Astrocyte of the spinal cord (primary cell): ENCODE results near the gene BMAL1.
"Not testable (repeated sequence)": the region's sequence is repeated elsewhere in the genome, so short reads cannot be mapped to it uniquely, and the experiment has no call there.

Source experiments
- DNase-seq: peaks from one replicate; pipeline ENCODE4 v3.0.0; 2011; ENCODE audit warnings: low read depth, low spot score
- H3K4me3 ChIP-seq: 2 replicates; pipeline ENCODE4 v1.5.1; 2011; ENCODE audit warnings: low read depth, mild to moderate bottlenecking, low read length, moderate library complexity
- in situ Hi-C: cut with HindIII; loops from 2 replicates; pipeline ENCODE4 v1.10.0; 2017; ENCODE audit warnings: low sequenced_read_pairs
- TF ChIP-seq, protein P1 (sequence below): IDR thresholded peaks from 2 replicates; pipeline ENCODE4 v1.5.1; 2012; ENCODE audit warnings: low read depth, mild to moderate bottlenecking, low read length, inconsistent platforms

The BMAL1 gene

DNA sequence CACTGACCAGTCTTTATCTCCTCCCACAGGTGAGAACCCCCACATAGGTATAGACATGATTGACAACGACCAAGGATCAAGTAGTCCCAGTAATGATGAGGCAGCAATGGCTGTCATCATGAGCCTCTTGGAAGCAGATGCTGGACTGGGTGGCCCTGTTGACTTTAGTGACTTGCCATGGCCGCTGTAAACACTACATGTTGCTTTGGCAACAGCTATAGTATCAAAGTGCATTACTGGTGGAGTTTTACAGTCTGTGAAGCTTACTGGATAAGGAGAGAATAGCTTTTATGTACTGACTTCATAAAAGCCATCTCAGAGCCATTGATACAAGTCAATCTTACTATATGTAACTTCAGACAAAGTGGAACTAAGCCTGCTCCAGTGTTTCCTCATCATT is 109.0 kb downstream of the BMAL1 start:
- in situ Hi-C loops = no loop called here
- DNase-seq = no peak
- no peak overlapping the region for H3K4me3 ChIP-seq
- TF ChIP-seq, protein P1, sequence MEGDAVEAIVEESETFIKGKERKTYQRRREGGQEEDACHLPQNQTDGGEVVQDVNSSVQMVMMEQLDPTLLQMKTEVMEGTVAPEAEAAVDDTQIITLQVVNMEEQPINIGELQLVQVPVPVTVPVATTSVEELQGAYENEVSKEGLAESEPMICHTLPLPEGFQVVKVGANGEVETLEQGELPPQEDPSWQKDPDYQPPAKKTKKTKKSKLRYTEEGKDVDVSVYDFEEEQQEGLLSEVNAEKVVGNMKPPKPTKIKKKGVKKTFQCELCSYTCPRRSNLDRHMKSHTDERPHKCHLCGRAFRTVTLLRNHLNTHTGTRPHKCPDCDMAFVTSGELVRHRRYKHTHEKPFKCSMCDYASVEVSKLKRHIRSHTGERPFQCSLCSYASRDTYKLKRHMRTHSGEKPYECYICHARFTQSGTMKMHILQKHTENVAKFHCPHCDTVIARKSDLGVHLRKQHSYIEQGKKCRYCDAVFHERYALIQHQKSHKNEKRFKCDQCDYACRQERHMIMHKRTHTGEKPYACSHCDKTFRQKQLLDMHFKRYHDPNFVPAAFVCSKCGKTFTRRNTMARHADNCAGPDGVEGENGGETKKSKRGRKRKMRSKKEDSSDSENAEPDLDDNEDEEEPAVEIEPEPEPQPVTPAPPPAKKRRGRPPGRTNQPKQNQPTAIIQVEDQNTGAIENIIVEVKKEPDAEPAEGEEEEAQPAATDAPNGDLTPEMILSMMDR = no peak

- TF ChIP-seq, protein P1 = no peak
- in situ Hi-C loops = no loop called here
Observed at GRCh38 chr11:13388741-13389140, 111.2 kb downstream of the BMAL1 start.

DNA sequence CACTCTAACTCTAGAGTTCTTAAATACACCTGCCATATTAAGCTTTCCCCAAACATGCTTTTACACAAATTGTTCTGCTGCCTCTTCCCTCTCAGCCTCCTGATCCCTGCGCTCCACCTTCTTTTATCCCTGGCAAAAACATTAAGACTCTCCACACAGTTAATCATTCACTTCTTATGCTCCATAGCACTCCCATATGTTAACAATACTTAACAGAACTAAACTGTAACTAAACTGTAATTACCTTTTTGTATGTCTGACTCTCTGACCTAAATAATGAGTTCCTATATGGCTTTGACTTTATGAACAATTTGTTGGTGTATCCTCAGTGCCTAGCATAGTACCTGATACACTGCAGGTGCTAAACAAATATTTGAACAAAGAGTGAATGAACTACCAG is 113.6 kb downstream of the BMAL1 start:
- TF ChIP-seq, protein P1 = no peak
- in situ Hi-C loops = no loop called here
- DNase-seq = no peak
- no peak overlapping the region for H3K4me3 ChIP-seq

More at GRCh38 chr11:13388741-13389140, 111.2 kb downstream of the BMAL1 start:
- no peak overlapping the region for H3K4me3 ChIP-seq
- DNase-seq = no peak

DNA sequence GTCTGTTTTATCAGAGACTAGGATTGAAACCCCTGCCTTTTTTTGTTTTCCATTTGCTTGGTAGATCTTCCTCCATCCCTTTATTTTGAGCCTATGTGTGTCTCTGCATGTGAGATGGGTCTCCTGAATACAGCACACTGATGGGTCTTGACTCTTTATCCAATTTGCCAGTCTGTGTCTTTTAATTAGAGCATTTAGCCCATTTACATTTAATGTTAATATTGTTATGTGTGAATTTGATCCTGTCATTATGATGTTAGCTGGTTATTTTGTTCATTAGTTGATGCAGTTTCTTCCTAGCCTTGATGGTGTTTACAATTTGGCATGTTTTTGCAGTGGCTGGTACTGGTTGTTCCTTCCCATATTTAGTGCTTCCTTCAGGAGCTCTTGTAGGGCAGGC is 120.7 kb downstream of the BMAL1 start:
- H3K4me3 ChIP-seq, DNase-seq, in situ Hi-C loops: not testable (repeated sequence)

DNA sequence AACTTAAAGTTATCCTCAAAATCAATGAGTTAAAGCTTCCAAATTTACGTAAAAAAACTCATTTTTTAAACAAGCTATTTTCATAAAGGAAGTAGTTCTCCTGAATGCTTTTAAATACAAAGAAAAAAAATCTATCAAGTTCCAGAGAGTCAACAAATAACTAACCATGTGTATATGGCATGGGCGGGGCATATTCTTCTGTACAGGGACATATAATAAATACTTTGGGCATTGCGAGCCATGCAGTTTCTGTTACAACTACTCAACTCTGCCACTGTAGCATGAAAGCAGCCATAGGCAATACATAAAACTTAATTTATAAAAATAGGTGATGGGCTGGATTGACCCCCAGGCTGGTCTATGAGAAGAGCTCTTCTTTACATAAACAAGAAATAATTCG is 127.6 kb downstream of the BMAL1 start:
- no peak for DNase-seq
- TF ChIP-seq, protein P1 = no peak
- H3K4me3 ChIP-seq = no peak overlapping the region
- in situ Hi-C loops = no loop called here

DNA sequence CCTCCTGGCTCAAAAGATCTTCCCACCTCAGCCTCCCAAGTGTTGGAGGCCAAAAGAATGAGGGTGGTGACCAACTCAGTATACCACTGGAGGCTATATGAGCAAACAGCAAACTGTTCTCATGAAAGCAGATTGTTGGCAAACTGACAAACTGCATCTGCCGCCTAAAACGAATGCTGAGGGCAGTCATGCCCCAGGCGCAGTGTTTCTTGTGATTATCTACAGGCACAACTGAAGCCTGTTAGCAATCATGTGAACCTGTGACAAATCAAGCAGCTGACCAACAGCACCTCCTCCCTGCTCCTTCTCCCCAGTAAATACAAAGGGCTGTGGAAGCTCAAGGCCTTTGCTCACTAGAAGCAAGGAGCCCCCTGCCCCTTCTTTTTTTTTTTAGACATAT is 137.6 kb downstream of the BMAL1 start:
- DNase-seq = no peak
- H3K4me3 ChIP-seq = no peak overlapping the region
- in situ Hi-C loops = no loop called here
- TF ChIP-seq, protein P1 = no peak

GRCh38 chr11:13421561-13421960 is 144.0 kb downstream of the BMAL1 start:
- DNase-seq = no peak
- in situ Hi-C loops = no loop called here
- TF ChIP-seq, protein P1 = no peak
- H3K4me3 ChIP-seq = no peak overlapping the region
